GM19099 (cell line): ENCODE measurements around the gene PDE1A.

ENCODE experiments used
- POLR2A ChIP-seq: IDR thresholded peaks from 3 replicates; pipeline ENCODE4 v1.6.1; 2011; ENCODE audit warnings: low read depth; ENCODE audit not compliant: insufficient read length; ENCODE audit errors: extremely low read depth

Gene PDE1A

DNA sequence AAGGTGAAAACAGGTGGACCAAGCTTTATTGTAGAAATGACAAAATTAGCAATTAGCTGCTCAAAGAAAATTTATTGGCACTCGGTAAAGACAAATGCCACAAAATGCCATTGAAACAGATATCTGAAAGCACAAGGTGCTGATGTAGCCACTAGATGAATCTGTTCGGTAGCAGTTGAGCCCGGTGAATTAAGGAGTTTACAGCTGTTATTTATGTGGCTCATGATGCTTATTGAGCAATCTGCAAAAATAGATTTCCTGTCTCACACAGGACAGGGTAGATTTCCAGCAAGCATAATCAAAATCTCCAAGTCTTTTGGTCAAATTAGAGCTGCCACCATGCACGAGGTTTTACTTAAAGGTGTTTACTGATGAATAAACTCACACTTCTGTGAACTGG lies 259.0 kb downstream of the PDE1A start:
- no peak for TF ChIP-seq POLR2A

DNA sequence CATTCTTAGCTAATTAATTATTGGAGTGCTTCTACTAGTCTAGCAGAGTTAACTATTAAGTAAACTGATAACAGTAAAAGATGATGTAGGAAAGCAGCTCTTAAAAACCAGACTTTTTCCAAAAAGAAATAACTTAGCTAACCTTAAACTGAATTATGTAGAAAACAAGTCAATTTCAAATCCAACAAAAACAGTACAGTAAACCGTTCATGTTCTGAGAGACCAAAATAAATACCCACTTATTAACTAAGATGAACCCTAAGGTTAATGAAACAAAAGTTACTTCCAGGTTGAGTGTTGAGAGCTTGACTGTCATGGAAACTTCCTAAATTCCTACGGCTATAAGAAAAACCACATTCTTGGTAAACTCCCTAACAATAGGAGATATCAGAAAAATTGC lies 260.0 kb downstream of the PDE1A start:
- no peak for TF ChIP-seq POLR2A

DNA sequence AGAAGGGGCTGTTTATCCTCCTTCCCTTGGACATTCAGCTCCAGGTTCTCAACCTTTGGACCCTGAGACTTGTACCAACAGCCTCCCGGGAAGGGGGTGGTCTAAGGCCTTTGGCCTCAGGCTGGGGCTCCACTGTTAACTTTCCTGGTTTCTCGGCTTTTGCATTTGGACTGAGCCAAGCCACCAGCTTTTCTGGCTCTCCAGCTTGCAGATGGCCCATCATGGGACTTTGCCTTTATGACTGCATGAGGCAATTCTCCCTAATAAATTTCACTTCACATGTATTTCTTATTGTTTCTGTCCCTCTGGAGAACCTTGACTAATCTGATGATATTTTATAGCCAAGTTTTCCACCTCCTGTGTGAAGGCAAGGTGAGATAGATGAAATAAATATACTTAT lies 260.4 kb downstream of the PDE1A start:
- no peak for TF ChIP-seq POLR2A

DNA sequence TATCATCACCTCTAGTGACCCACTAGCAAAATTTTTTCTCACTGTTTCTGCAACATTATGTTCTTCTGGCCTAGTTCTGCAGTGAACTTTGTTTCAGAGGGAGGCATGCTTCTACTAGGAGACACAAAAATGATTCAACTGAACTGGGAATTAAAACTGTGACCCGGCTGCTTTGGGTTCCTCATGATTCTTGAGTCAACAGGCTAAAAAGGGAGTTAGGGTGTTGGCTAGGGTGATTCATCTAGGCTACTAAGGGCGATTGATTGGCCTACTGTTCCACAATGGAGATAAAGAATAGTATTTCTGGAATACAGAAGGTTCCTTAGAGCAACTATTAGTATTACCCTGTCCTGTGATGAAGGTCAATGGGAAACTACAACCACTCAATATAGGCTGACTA lies 261.6 kb downstream of the PDE1A start:
- TF ChIP-seq POLR2A: no peak

DNA sequence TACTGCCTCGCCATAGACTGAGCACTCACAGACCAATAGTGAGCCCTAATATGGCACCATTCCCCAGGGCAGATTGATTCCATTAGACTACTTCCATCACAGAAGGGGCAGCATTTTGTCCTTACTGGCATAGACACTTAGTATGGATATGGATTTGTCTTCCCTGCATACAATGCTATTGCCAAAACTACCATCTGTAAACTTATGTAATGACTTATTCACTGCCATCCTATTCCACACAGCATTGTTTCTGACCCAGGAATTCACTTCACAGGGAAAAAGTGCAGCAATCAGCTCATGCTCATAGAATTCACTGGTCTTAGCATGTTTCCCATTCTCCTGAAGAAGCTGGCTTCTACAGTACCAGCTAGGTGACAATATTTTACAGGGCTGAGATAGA lies 262.1 kb downstream of the PDE1A start:
- no peak for TF ChIP-seq POLR2A

DNA sequence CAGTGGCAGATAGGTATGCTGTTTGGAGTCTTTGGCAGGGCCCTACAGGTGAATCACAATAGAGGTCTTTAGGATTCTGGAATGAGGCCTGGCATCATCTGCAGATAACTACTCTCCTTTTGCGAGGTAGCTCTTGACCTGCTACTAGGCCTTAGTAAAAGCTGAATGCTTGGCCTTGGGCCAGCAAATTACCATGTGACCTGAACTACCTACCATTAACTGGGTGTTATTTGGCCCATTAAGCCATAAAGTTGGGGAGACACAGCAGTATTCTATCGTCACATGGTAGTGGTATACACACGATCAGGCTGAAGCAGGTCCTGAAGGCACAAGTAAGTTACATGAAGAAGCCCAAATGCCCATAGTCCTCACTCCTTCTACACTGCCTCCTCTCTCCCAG lies 263.0 kb downstream of the PDE1A start:
- TF ChIP-seq POLR2A: no peak

DNA sequence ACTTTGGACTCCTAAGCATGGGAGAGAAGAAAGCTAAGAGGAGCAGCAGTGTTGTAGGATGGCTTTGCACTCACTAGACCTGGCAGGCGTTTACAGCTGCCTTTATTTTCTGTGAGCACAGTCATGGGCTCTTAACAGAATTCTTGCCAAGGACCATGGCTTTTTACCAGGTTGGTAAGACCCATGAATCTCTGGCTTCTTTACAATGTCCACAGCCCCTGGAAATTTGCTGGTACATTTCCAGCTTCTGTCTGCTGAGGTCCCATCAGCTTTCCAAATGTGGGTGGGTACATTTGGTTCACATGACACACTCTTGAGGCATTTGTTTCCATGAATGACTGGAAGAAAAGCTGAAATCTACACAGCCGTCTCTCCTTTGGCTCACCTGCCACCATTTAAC lies 278.5 kb downstream of the PDE1A start:
- TF ChIP-seq POLR2A: no peak

DNA sequence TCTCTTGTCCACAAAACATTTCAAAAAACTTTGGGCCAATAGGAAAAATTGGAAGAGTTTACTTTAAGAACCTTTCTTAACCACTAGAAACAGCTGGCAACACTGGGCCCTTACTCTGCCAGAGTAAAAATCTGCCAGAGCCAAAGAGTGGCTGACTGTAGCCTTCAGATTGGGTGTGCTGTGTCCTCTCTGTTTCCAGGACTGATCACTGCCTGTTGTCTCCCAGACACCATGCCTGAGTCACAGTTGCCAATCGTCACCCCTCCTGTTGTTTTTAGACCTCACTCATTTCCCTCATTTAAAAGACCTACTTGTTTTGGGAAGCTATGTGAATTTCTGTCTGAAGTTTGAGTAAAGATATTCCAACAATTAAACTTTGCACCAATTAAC lies 282.1 kb downstream of the PDE1A start:
- TF ChIP-seq POLR2A: no peak

DNA sequence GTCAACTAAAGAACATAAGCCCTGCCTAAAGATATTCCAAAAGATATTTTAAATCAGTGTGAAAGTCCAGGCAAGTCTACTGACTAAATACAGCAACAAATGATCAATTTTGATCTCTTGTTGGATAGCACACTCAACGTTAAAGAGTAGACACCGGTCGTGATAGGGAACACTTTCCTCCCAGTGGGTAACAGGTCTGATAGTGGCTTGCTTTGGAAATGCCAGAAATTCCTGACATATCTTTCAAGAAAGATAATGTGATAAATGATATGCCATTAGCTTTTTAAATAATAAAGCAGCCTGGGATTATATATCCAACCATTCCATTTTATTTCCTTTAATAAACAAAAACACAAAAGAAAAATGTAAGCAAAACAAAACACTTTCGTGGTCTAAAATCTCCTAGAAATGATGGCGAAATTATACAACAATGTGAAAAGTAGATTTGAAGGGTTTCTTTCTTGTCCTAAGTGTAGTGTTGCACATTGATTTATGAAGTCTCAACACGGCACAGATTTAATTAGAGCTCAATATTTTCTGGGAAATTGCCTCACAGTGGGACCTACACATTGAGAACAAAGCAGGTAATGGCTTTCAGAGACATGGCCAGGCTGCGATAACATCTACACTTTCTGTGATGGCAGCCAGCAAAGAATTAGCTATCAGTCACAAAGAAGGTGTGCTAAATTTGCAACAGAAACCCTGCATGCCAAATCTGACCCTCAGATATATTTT lies 282.6 kb downstream of the PDE1A start:
- TF ChIP-seq POLR2A: no peak

DNA sequence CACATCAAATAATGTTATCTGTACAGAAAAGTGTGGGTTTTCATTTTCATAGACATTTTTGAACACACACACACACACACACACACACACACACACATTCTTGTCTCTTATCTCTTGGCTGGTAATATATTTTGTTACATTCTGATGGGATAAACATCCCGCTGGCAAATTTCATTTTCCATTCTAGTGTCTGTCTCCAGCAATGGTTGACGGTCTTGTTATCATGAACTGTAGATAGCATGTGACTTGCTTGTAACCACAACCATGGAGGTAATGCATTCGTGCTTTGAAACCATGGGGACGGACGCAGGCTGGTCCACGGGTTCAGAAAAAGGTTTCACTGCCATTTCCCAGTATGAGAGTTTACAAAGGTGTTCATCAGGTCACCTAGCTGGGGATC lies 284.8 kb downstream of the PDE1A start:
- TF ChIP-seq POLR2A: no peak

DNA sequence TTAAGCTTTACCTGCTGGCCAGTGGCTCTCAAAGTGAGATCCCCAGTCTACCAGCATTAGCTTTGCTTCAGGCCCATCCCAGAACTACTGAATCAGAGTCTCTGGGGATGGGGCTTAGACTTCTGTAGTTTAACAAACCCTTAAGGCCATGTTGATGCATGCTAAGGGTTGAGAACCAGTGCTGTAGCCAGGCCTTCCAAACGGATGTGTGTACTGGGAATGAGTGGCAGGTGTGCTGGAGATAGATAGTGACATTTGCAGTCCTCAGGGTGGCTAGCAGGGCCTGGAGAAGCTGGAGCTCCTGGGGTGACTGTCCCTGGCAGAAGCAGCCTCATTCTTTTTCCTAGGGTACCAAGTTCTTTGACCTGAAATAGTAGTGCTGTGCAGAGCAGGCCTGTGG lies 292.6 kb downstream of the PDE1A start:
- TF ChIP-seq POLR2A: no peak

DNA sequence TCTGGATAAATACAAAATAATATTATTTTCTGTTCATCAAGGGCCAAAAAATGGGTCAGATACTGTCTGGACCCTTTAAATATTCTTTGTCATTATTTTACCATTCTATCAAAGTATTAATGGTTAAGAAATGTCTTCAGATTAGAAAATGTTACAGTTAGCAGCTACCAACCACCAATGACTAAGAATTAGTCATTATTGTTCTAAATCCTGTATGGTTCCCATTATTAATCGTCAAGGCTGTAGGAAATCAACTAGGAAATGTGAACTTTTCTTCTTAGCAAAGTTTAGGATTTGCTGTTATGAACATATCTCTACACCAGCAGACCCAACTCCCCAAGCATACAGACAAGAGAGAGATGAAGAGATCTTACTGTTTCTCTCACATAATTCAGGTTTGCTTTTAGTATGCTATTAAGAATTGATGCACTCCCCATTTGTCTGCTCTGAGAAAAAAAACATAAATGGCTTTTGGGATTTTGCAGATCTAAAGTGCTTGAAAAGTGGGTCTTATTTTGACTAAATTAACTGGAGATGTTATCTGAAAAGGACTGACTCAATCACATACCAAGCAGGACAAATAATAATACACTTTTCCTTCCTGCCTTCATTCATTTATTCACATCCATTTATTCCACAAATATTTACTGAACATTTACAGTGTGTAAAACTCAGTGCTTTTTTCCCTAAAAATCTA lies 293.5 kb downstream of the PDE1A start:
- no peak for TF ChIP-seq POLR2A

DNA sequence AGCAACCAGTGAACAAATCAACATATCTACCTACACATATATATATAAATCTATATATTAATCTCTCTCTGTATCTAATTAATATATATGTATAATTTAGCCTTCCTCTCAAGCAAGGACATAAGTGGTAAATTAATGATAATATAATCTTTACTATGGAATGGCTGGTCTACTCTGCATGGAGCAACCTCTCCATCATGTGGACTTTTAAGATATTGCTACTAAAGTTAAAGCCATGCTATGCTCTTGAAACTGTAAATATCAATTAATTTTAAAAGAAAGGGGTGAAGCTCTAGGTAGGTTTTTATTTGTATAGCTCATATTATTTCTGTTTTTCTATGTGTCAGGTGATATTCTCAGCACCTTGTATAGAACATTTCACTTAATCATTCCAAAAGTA lies 294.2 kb downstream of the PDE1A start:
- TF ChIP-seq POLR2A: no peak

DNA sequence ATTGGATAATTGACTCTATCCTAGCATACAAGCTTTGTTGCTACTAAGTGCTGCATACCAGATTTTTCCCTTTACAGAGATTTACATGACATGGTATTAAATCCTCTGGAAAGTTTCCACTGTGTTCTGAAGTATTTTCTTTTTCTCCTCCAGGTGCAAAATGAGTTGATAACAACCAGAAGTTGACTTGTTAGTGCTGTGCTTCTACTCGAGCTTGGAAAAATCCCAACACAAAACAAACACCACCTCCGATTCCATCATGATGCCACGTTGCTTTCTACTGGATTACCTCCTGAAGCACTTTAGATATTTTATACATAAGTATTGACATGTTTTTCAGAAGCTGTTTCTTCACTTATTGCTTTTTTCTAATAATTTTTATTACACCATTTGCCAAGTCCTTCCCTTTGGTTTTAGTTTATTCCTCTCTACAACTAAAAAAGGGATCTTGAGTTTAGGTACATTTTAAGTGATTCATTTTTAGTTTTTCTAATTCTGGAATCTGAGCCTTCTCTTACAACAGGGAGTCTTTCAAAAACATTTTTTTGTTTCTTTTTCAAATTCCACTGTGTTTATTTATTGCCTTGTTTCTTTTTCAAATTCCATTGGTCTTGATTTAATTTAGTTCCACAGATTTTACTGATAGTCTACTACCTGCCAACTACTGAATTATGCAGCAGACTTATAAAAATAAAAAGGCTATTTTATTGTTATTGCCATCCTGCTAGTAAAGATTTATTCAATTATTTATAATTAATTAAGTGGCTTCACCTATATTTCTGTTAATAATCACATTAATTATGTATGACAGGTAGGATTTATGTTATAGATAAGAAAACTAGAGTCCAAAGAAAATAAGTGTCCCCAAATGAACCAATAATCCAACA lies 297.8 kb downstream of the PDE1A start:
- TF ChIP-seq POLR2A: no peak

DNA sequence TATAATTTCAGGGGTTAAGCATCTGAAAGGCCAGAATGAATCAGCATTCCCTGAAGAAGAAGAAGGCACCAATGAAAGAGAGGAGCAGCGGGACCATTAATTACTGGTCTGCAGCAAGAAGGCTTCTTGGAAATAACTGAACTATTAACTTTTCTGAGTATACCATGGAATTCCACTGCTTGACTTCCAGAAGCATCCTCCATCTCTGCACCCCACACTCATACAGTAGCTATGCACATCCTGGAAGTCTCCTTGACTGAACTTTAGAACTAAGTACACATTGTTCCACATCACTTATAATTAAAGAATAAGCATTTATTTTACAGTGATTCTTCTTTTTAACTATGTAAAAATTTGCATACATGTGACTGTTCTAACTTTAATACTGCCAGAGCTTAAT lies 309.6 kb downstream of the PDE1A start:
- no peak for TF ChIP-seq POLR2A

DNA sequence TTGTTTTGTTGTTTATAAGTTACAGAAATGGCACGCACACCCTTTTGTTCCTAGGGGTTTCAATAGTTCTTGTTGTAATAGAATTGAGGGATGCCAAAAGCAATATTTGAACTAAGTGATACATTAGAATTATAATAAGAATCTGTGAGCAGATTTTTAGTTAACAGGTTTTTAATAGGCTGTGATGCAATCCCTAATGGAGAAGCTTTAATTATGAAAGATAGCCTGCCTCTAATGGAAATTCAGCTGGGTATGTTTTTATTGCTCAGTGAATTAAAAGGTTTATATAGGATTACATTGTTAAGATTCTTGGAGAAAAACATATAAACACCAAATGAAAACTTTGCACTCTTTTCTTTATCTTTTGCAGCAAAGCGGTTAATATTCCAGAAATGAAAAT lies 310.1 kb downstream of the PDE1A start:
- no peak for TF ChIP-seq POLR2A
